Measurements from ENCODE around the gene ITGA2B.
"Not testable (repeated sequence)": the region's sequence is repeated elsewhere in the genome, so short reads cannot be mapped to it uniquely, and the experiment has no call there.

Gene ITGA2B

DNA sequence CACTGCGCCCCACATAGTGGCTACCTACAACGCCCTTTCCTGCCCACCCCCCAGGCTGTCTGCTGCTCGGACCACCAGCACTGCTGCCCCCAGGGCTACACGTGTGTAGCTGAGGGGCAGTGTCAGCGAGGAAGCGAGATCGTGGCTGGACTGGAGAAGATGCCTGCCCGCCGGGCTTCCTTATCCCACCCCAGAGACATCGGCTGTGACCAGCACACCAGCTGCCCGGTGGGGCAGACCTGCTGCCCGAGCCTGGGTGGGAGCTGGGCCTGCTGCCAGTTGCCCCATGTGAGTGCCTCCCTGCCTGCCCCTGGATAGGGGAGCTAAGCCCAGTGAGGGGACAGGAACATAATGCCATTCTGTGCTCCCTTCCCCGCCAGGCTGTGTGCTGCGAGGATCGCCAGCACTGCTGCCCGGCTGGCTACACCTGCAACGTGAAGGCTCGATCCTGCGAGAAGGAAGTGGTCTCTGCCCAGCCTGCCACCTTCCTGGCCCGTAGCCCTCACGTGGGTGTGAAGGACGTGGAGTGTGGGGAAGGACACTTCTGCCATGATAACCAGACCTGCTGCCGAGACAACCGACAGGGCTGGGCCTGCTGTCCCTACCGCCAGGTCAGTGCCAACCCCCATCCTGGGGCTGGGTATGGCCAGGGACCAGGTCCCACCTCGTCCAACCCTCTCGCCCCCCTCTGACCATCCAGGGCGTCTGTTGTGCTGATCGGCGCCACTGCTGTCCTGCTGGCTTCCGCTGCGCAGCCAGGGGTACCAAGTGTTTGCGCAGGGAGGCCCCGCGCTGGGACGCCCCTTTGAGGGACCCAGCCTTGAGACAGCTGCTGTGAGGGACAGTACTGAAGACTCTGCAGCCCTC lies 37.3 kb downstream of the ITGA2B start:
- Mint-ChIP-seq H3K4me3 (no peak overlapping the region), H3K9me3 (no peaks in the 10 kb centered on the region), H3K36me3 (ENCODE audit: insufficient read depth) (peaks cover 9% of the 10 kb centered on the region), H3K27me3 (no peaks in the 10 kb centered on the region), H3K27ac (ENCODE audit: low read depth) (no peak overlapping the region), H3K4me1 (peaks cover 11% of the 10 kb centered on the region)
- DNase-seq (ENCODE audit: low spot score in 2 of 2) (no peak), ATAC-seq (replicated peaks; ENCODE audit: extremely low read depth, poor library complexity, severe bottlenecking) (no peak)

- DNase-seq (ENCODE audit: low spot score in 2 of 2), result no peak
- no peak overlapping the region for H3K4me3 Mint-ChIP-seq
- ATAC-seq (replicated peaks; ENCODE audit: extremely low read depth, poor library complexity, severe bottlenecking), result no peak
Measured at GRCh38 chr17:44351464-44351863, 38.0 kb downstream of the ITGA2B start.

GRCh38 chr17:44350733-44351226 lies 38.7 kb downstream of the ITGA2B start:
- Mint-ChIP-seq H3K4me3 (no peak overlapping the region), H3K4me1 (peaks cover 18% of the 10 kb centered on the region), H3K36me3 (ENCODE audit: insufficient read depth) (peaks cover 9% of the 10 kb centered on the region), H3K27ac (ENCODE audit: low read depth) (no peak overlapping the region), H3K9me3 (no peaks in the 10 kb centered on the region), H3K27me3 (no peaks in the 10 kb centered on the region)
- ATAC-seq (replicated peaks; ENCODE audit: extremely low read depth, poor library complexity, severe bottlenecking) (peak; percentile 59), DNase-seq (ENCODE audit: low spot score in 2 of 2) (peak; percentile 51 to 60)

More at GRCh38 chr17:44351464-44351863, 38.0 kb downstream of the ITGA2B start:
- H3K36me3 Mint-ChIP-seq (ENCODE audit: insufficient read depth), result peaks cover 9% of the 10 kb centered on the region
- no peaks in the 10 kb centered on the region for H3K9me3 Mint-ChIP-seq
- no peaks in the 10 kb centered on the region for H3K27me3 Mint-ChIP-seq
- peaks cover 11% of the 10 kb centered on the region for H3K4me1 Mint-ChIP-seq
- no peak overlapping the region for H3K27ac Mint-ChIP-seq (ENCODE audit: low read depth)

GRCh38 chr17:44349553-44350070 lies 39.8 kb downstream of the ITGA2B start:
- H3K27me3 Mint-ChIP-seq, result no peaks in the 10 kb centered on the region
- H3K4me1 Mint-ChIP-seq, result peaks cover 29% of the 10 kb centered on the region
- no peaks in the 10 kb centered on the region for H3K9me3 Mint-ChIP-seq
- DNase-seq (ENCODE audit: low spot score in 2 of 2) (no peak), ATAC-seq (replicated peaks; ENCODE audit: extremely low read depth, poor library complexity, severe bottlenecking) (no peak)
- H3K4me3 Mint-ChIP-seq, result no peak overlapping the region
- no peak overlapping the region for H3K27ac Mint-ChIP-seq (ENCODE audit: low read depth)
- H3K36me3 Mint-ChIP-seq (ENCODE audit: insufficient read depth), result peaks cover 9% of the 10 kb centered on the region

- peaks cover 9% of the 10 kb centered on the region for H3K36me3 Mint-ChIP-seq (ENCODE audit: insufficient read depth)
- H3K9me3 Mint-ChIP-seq, result no peaks in the 10 kb centered on the region
- no peak overlapping the region for H3K4me3 Mint-ChIP-seq
- no peak overlapping the region for H3K27ac Mint-ChIP-seq (ENCODE audit: low read depth)
- DNase-seq (ENCODE audit: low spot score in 2 of 2), result no peak
- H3K4me1 Mint-ChIP-seq, result peaks cover 31% of the 10 kb centered on the region
- no peaks in the 10 kb centered on the region for H3K27me3 Mint-ChIP-seq
- no peak for ATAC-seq (replicated peaks; ENCODE audit: extremely low read depth, poor library complexity, severe bottlenecking)
Measured at GRCh38 chr17:44348988-44349364, 40.5 kb downstream of the ITGA2B start.

DNA sequence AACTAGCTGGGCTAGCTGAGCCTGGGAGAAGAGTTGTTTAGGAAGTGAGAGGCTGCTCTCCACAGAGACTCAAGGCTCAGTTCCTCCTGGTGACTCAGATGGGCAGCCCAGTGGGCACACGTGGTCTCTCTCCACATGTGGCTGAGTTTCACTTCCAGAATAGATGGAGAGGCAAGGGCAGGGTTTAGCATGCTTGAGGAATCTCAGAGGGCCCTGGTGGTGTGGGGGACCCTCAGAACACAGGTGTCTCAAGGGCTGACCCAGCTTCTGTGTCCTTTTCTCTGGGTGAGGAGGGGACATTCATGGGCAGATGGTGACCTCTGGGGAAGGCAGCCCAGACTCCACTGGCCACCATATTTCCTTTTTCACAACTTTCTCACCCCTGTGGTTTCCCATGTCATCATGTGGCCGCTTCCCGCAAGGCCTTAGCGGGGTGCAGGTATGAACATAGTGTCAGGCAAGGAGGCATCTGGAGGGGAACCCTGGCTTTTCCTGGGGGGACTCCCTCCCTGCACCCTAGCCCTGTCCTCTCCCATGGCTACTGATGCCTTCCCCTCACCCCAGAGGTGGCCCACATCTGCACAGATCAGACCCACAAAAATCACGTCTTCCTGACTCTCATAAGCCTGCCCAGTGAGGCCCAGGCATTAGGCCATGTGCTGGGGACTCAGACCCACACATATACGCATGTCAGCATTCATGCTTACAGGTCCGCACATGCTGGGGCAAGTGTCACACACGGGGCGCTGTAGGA lies 41.0 kb downstream of the ITGA2B start:
- Mint-ChIP-seq H3K27ac (ENCODE audit: low read depth) (no peak overlapping the region), H3K9me3 (no peaks in the 10 kb centered on the region), H3K36me3 (ENCODE audit: insufficient read depth) (peaks cover 9% of the 10 kb centered on the region), H3K4me3 (no peak overlapping the region), H3K4me1 (peaks cover 31% of the 10 kb centered on the region), H3K27me3 (no peaks in the 10 kb centered on the region)
- no peak for ATAC-seq (replicated peaks; ENCODE audit: extremely low read depth, poor library complexity, severe bottlenecking)
- no peak for DNase-seq (ENCODE audit: low spot score in 2 of 2)

DNA sequence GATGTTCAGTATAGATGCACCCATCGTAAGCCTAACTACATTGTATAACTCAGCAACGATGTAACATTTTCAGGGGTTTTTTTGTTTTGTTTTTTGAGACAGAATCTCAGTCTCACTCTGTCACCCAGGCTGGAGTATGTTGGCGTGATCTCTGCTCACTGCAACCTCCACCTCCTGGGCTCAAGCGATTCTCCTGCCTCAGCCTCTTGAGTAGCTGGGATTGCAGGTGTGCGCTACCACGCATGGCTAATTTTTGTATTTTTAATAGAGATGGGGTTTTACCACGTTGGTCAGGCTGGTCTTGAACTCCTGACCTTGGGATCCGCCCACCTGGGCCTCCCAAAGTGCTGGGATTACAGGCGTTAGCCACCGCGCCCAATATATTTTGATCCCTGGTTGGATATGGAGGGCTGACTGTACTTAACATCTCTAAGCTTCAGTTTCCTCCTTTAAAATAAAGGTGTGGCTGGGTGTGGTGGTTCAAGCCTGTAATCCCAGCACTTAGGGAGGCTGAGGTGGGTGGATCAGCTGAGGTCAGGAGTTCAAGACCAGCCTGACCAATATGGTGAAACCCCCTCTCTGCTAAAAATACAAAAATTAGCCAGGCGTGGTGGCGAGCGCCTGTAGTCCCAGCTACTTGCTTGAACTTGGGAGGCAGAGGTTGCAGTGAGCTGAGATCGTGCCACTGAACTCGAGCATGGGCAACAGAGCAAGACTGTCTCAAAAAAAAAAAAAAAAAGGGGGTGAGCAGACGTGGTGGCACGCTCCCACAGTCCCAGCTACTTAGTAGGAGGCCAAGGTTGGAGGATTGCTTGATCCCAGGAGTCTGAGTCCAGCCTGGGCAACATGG lies 42.0 kb downstream of the ITGA2B start:
- H3K9me3 Mint-ChIP-seq; H3K27ac Mint-ChIP-seq (ENCODE audit: low read depth); ATAC-seq (replicated peaks; ENCODE audit: extremely low read depth, poor library complexity, severe bottlenecking); H3K27me3 Mint-ChIP-seq; DNase-seq (ENCODE audit: low spot score in 2 of 2); H3K36me3 Mint-ChIP-seq (ENCODE audit: insufficient read depth); H3K4me3 Mint-ChIP-seq: not testable (repeated sequence)
- H3K4me1 Mint-ChIP-seq, result peaks cover 26% of the 10 kb centered on the region

DNA sequence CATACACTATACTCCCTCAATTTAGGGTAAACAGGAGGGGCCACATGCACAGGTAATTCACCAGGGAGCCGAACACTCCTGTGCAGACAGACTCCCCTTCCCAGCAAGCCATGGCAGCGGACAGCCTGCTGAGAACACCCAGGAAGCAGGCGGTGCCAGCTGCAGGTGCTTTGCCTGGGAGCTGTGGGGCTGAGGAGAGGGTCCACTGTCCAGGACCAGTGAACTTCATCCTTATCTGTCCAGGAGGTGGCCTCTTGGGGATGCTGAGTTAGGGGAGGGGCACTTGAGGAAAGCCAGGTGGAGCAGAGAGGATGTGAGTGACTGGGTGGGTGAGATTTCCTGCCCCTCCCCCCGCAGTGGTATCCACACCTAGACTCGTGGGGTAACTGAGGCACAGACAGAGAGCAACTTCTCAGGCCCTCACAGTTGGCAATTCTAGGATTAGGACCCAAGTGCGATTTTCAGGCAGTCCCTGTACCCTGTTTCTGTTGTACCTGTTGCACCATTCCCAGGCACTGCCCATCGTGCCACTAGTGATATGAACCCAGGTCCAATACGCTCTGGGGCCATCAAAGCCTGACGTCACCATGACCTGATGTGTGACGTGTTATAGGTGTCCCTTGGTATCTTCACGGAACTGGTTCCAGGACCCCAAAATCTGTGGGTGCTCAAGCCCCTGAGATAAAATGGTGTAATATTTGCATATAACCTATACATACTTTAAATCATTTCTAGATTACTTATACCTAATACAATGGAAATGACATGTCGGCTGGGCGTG lies 43.2 kb downstream of the ITGA2B start:
- Mint-ChIP-seq H3K4me1 (peaks cover 26% of the 10 kb centered on the region), H3K4me3 (peak overlapping the region; percentile 91), H3K9me3 (no peaks in the 10 kb centered on the region), H3K27me3 (peaks cover 5% of the 10 kb centered on the region), H3K27ac (ENCODE audit: low read depth) (peak overlapping the region; percentile 60), H3K36me3 (ENCODE audit: insufficient read depth) (peaks cover 4% of the 10 kb centered on the region)
- ATAC-seq (replicated peaks; ENCODE audit: extremely low read depth, poor library complexity, severe bottlenecking) (no peak), DNase-seq (ENCODE audit: low spot score in 2 of 2) (no peak)

DNA sequence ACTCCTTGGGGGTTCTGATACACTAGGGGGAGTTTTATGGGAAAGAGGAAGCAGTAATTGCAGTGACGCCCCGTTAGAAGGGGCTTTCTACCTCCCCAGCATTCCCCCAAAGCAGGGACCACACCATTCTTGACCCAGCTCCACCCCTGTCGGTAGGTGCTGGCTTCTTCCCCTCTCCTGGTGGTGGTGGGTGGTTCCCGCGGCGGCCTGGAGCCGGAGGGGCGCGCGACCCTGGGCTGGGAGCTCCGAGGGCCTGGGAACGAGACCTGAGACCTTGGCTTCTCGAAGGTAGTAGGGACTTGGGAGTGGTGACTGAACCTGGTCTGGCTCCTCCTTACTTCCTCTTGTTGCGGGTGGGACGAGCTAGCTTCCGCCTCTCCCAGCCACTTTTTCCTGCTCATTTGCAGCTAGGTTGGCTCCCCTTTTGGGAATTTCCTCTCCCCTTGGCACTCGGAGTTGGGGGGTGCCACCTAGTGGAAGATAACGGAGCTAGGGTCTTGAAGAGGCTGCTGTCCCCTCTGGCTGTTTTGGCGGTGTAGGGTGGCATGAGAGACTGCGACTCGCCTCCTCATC lies 43.9 kb downstream of the ITGA2B start:
- peak overlapping the region; percentile 91 for H3K4me3 Mint-ChIP-seq
- peaks cover 26% of the 10 kb centered on the region for H3K4me1 Mint-ChIP-seq
- DNase-seq (ENCODE audit: low spot score in 2 of 2), result no peak
- H3K9me3 Mint-ChIP-seq, result no peaks in the 10 kb centered on the region
- H3K27ac Mint-ChIP-seq (ENCODE audit: low read depth), result peak overlapping the region; percentile 60
- ATAC-seq (replicated peaks; ENCODE audit: extremely low read depth, poor library complexity, severe bottlenecking), result peak; percentile 50
- peaks cover 2% of the 10 kb centered on the region for H3K36me3 Mint-ChIP-seq (ENCODE audit: insufficient read depth)
- peaks cover 12% of the 10 kb centered on the region for H3K27me3 Mint-ChIP-seq

DNA sequence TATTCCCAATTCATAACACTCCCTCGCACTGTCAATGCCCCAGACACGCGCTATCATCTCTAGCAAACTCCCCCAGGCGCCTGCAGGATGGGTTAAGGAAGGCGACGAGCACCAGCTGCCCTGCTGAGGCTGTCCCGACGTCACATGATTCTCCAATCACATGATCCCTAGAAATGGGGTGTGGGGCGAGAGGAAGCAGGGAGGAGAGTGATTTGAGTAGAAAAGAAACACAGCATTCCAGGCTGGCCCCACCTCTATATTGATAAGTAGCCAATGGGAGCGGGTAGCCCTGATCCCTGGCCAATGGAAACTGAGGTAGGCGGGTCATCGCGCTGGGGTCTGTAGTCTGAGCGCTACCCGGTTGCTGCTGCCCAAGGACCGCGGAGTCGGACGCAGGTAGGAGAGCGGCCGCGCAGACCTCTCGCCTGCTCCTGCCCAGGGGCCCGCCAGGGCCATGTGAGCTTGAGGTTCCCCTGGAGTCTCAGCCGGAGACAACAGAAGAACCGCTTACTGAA lies 44.5 kb downstream of the ITGA2B start, which contains the start of gene GRN:
TSS of gene GRN (plus strand) at position 364 of the 515 bp plus-strand sequence. CDS start 3,863 bp downstream, outside the sequence.
- peak within 1 kb of the TSS; percentile 60 for H3K27ac Mint-ChIP-seq (ENCODE audit: low read depth)
- peaks cover 18% of the 10 kb centered on the region for H3K27me3 Mint-ChIP-seq
- peak within 1 kb of the TSS; percentile 91 for H3K4me3 Mint-ChIP-seq
- ATAC-seq (replicated peaks; ENCODE audit: extremely low read depth, poor library complexity, severe bottlenecking) (peak; percentile 98), DNase-seq (ENCODE audit: low spot score in 2 of 2) (peak; percentile 67 to 68)
- H3K9me3 Mint-ChIP-seq, result no peaks in the 10 kb centered on the region
- H3K4me1 Mint-ChIP-seq, result peaks cover 26% of the 10 kb centered on the region
- H3K36me3 Mint-ChIP-seq (ENCODE audit: insufficient read depth), result peaks cover 1% of the 10 kb centered on the region

Measured in central memory CD8-positive, alpha-beta T cell (primary cell).